Mesendoderm (in vitro differentiated cells): ENCODE data around the gene BIN1.

Experiments used
- DNase-seq: peaks from one replicate; pipeline ENCODE4 v3.0.0; 2013
- H2AK5ac ChIP-seq: 2 replicates; pipeline ENCODE4 v1.6.1; 2013; ENCODE audit warnings: low read length, inconsistent platforms
- H2BK120ac ChIP-seq: 2 replicates; pipeline ENCODE4 v1.6.1; 2013; ENCODE audit warnings: low read depth, mild to moderate bottlenecking, low read length, moderate library complexity, mixed read lengths
- H2BK15ac ChIP-seq: replicated peaks from 2 replicates; pipeline ENCODE4 v1.6.1; 2013; ENCODE audit warnings: low read depth, mild to moderate bottlenecking, moderate library complexity
- H2BK5ac ChIP-seq: 2 replicates; pipeline ENCODE4 v1.6.1; 2013; ENCODE audit warnings: low read length, inconsistent platforms
- H3K18ac ChIP-seq: 2 replicates; pipeline ENCODE4 v1.6.1; 2013; ENCODE audit warnings: mild to moderate bottlenecking, low read length, mixed read lengths
- H3K23ac ChIP-seq: one replicate; pipeline ENCODE4 v1.6.1; 2013; ENCODE audit warnings: low read length
- H3K27ac ChIP-seq: 2 replicates; pipeline ENCODE4 v1.5.1; 2013; ENCODE audit warnings: low read depth, mild to moderate bottlenecking, inconsistent platforms, low read length, moderate library complexity
- H3K27me3 ChIP-seq: 2 replicates; pipeline ENCODE4 v1.6.1; 2013; ENCODE audit warnings: low read length, control low read depth, mild to moderate bottlenecking, inconsistent platforms; ENCODE audit not compliant: insufficient read depth, poor library complexity
- H3K36me3 ChIP-seq: 2 replicates; pipeline ENCODE4 v1.6.1; 2013; ENCODE audit warnings: low read length, inconsistent platforms; ENCODE audit not compliant: control insufficient read depth, insufficient read depth
- H3K4ac ChIP-seq: one replicate; pipeline ENCODE4 v1.6.1; 2013; ENCODE audit warnings: low read depth, mild to moderate bottlenecking, low read length, moderate library complexity
- H3K4me1 ChIP-seq: 2 replicates; pipeline ENCODE4 v1.6.1; 2013; ENCODE audit warnings: low read depth, low read length, inconsistent platforms; ENCODE audit not compliant: control insufficient read depth
- H3K4me2 ChIP-seq: 2 replicates; pipeline ENCODE4 v1.6.1; 2013; ENCODE audit warnings: low read length
- H3K4me3 ChIP-seq: 2 replicates; pipeline ENCODE4 v1.5.1; 2013; ENCODE audit warnings: mild to moderate bottlenecking, low read length
- H3K56ac ChIP-seq: one replicate; pipeline ENCODE4 v1.6.1; 2013; ENCODE audit warnings: low read length
- H3K79me1 ChIP-seq: 2 replicates; pipeline ENCODE4 v1.6.1; 2013; ENCODE audit warnings: low read length, inconsistent platforms
- H3K79me2 ChIP-seq: 2 replicates; pipeline ENCODE4 v1.6.1; 2013; ENCODE audit warnings: mild to moderate bottlenecking, low read length; ENCODE audit not compliant: control insufficient read depth, insufficient read depth
- H3K9ac ChIP-seq: 2 replicates; pipeline ENCODE4 v1.6.1; 2013; ENCODE audit warnings: low read length, inconsistent platforms
- H4K5ac ChIP-seq: one replicate; pipeline ENCODE4 v1.6.1; 2013; ENCODE audit warnings: low read length
- H4K8ac ChIP-seq: one replicate; pipeline ENCODE4 v1.6.1; 2013; ENCODE audit warnings: low read depth, mild to moderate bottlenecking, control low read depth, low read length, moderate library complexity
- WGBS: extraction: QIAGEN DNeasy Blood & Tissue Kit; methylation state at CpG from one replicate; pipeline ENCODE4 v1.1.7; 2013; ENCODE audit warnings: low lambda C conversion rate, missing lambda C conversion rate; ENCODE audit not compliant: insufficient coverage; ENCODE audit errors: extremely low coverage; 5-methylcytosine and 5-hydroxymethylcytosine counted together

BIN1 gene

DNA sequence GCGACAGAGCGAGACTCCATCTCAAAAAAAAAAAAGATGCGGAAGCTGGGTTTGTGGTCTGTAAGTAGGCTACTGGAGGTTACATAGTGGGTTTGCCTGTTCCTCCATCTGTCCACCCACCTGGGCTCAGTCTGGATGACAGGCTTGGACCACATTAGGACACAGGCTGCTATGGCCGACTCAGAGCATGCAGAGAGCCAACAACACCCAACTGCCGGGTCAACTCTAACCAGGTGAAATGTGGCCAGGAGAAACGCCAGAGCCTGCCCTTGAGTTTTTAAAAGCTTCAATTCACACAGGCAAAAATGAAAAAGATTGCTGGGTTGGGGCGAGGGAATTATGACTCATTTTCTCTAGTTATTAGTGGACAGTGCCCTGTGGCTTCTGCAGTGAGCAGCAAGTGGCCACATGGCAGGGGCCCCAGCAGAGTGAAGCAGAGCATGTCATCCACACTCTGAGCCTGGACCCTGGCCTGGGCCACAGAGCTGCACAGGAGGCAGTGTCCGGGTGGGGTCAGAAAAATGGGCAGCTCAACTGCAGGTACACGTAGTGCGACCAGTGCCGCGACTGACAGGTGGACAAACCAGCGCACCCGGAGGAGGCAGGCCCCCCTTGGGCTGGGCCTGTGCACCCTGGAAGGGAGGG is 67.4 kb downstream of the BIN1 start:
- H3K4me3 ChIP-seq: no peak overlapping the region
- H3K9ac ChIP-seq: no peak overlapping the region
- H3K27me3 ChIP-seq: no peaks in the 10 kb centered on the region
- no peak overlapping the region for H3K56ac ChIP-seq
- no peak overlapping the region for H2AK5ac ChIP-seq
- H3K4ac ChIP-seq: no peak overlapping the region
- WGBS: no CpG with 5 or more reads among the region's 14 CpGs
- DNase-seq: no peak
- H3K79me1 ChIP-seq: no peaks in the 10 kb centered on the region
- H4K8ac ChIP-seq: no peak overlapping the region
- H3K79me2 ChIP-seq: no peaks in the 10 kb centered on the region
- no peak overlapping the region for H4K5ac ChIP-seq
- H2BK120ac ChIP-seq: no peak overlapping the region
- H3K4me2 ChIP-seq: no peak overlapping the region
- H3K36me3 ChIP-seq: no peaks in the 10 kb centered on the region
- H2BK5ac ChIP-seq: no peak overlapping the region
- no peak overlapping the region for H2BK15ac ChIP-seq
- H3K18ac ChIP-seq: no peak overlapping the region
- no peaks in the 10 kb centered on the region for H3K4me1 ChIP-seq
- no peak overlapping the region for H3K27ac ChIP-seq
- no peak overlapping the region for H3K23ac ChIP-seq

DNA sequence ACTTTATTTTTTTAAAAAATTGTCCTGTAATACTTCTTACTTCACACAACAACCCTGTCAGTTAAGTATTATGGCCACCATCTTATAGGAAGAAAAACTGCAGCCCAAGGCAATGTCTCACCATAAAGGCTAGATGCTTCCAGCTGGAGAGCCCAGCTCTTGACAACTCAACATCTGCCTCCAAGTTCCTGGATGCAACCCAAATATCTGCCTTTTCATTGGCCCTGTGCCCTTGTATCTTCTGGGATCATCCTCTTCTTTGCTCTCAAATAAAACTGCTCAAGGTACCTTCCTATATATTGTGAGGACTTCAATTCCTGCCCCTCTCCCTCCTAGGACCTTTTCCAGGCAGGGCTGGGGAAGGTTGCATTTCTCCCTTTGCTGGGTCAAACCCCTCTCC is 69.5 kb downstream of the BIN1 start:
- Histone ChIP-seq H2BK15ac (no peak overlapping the region), H3K27me3 (no peaks in the 10 kb centered on the region), H3K9ac (no peak overlapping the region), H2BK5ac (no peak overlapping the region), H3K4me3 (no peak overlapping the region), H2BK120ac (no peak overlapping the region), H3K79me2 (no peaks in the 10 kb centered on the region), H3K18ac (no peak overlapping the region), H3K23ac (no peak overlapping the region), H3K4me1 (no peaks in the 10 kb centered on the region), H4K8ac (no peak overlapping the region), H3K36me3 (no peaks in the 10 kb centered on the region), H3K4me2 (no peak overlapping the region), H2AK5ac (no peak overlapping the region), H3K27ac (no peak overlapping the region), H3K79me1 (no peaks in the 10 kb centered on the region), H3K4ac (no peak overlapping the region), H4K5ac (no peak overlapping the region), H3K56ac (no peak overlapping the region)
- no peak for DNase-seq

DNA sequence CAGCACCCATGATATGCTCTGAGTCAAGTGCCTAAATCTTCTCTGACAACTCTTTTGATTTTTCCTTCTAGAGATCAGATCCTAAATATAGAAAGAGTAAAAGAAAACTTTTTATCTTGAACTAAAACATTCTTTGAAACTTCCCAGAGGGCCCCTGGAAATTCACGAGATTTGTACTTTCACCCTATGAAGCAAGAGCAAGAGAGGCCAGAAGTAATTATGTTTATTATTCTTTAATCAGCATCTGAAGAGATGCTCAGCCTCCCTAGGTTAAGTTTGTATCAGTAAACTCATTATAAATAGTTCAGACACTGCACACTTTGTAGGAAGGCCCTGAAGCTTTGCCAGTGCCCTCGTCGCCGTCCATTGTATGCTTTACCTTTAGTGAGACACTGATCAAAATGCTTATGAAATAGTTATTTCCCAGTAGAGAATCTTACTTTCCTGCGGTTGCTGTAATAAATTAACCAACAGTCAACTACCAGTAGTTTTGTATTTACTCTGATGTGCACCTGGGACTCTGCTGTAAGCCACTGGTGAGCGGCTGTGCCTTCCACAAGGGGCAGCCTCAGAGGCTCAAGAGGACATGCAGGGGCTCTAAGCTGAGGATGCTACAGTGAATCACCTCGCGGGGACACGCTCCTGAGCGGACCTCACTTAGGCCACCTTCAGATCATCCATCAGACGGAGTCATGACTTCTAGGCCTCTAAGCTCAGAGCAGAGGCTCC is 71.9 kb downstream of the BIN1 start:
- Histone ChIP-seq H3K36me3 (no peaks in the 10 kb centered on the region), H3K4me2 (no peak overlapping the region), H3K4ac (no peak overlapping the region), H3K79me1 (no peaks in the 10 kb centered on the region), H2BK120ac (no peak overlapping the region), H2AK5ac (no peak overlapping the region), H4K5ac (no peak overlapping the region), H3K27ac (no peak overlapping the region), H3K27me3 (no peaks in the 10 kb centered on the region), H2BK5ac (no peak overlapping the region), H3K4me1 (no peaks in the 10 kb centered on the region), H3K56ac (no peak overlapping the region), H4K8ac (no peak overlapping the region), H3K18ac (no peak overlapping the region), H3K23ac (no peak overlapping the region), H3K79me2 (no peaks in the 10 kb centered on the region), H3K4me3 (no peak overlapping the region), H3K9ac (no peak overlapping the region), H2BK15ac (no peak overlapping the region)
- DNase-seq: no peak
- no CpG with 5 or more reads among the region's 11 CpGs for WGBS

DNA sequence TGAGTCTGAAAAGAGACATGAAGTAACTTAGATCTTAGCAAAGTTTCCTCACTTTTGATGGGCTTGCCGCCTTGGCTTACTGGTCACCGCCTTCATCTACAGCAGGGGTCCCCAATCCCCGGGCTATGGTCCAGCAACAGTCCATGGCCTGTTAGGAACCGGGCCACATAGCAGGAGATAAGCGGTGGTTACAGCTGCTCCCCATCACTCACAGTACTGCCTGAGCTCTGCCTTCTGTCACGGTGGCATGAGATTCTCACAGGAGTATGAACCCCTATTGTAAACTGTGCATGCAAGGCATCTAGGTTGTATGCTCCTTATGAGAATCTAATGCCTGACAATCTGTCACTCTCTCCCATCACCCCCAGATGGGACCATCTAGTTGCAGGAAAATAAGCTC is 72.9 kb downstream of the BIN1 start:
- Histone ChIP-seq H2AK5ac (no peak overlapping the region), H3K56ac (no peak overlapping the region), H3K79me1 (no peaks in the 10 kb centered on the region), H2BK5ac (no peak overlapping the region), H3K4me1 (no peaks in the 10 kb centered on the region), H3K27ac (no peak overlapping the region), H3K9ac (no peak overlapping the region), H3K4me3 (no peak overlapping the region), H3K27me3 (no peaks in the 10 kb centered on the region), H3K79me2 (no peaks in the 10 kb centered on the region), H3K4me2 (no peak overlapping the region), H3K36me3 (no peaks in the 10 kb centered on the region), H3K23ac (no peak overlapping the region), H4K8ac (no peak overlapping the region), H2BK120ac (no peak overlapping the region), H4K5ac (no peak overlapping the region), H3K18ac (no peak overlapping the region), H3K4ac (no peak overlapping the region), H2BK15ac (no peak overlapping the region)
- no CpG with 5 or more reads among the region's 6 CpGs for WGBS
- DNase-seq: no peak

DNA sequence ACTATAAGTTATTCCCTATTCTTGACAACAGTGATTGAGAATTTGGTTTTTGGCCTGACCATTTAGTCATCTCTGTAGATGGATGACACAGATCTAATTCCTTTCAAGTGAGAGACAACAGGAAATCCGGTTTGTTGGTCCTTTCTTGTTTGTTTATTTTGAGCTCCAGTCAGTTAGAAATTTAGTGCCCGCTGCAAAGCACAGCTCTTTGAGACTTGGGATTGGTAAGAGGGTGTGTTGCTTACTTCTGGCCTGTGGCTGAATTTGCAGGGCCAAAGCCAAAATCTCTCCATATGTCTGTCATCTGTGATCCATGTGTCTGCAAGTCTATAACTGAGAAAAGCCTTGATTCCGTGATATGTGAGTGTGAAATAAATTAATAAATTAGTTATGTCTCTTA is 74.3 kb downstream of the BIN1 start:
- no peak overlapping the region for H4K8ac ChIP-seq
- no peak overlapping the region for H3K18ac ChIP-seq
- H3K4me3 ChIP-seq: no peak overlapping the region
- H3K56ac ChIP-seq: no peak overlapping the region
- DNase-seq: no peak
- no peak overlapping the region for H2AK5ac ChIP-seq
- H3K27ac ChIP-seq: no peak overlapping the region
- no peak overlapping the region for H3K9ac ChIP-seq
- H3K79me2 ChIP-seq: no peaks in the 10 kb centered on the region
- H2BK5ac ChIP-seq: no peak overlapping the region
- no peaks in the 10 kb centered on the region for H3K79me1 ChIP-seq
- no peaks in the 10 kb centered on the region for H3K27me3 ChIP-seq
- H2BK120ac ChIP-seq: no peak overlapping the region
- H3K4me2 ChIP-seq: no peak overlapping the region
- H3K23ac ChIP-seq: no peak overlapping the region
- no peak overlapping the region for H4K5ac ChIP-seq
- no CpG with 5 or more reads among the region's 3 CpGs for WGBS
- H3K4me1 ChIP-seq: no peaks in the 10 kb centered on the region
- no peak overlapping the region for H2BK15ac ChIP-seq
- H3K4ac ChIP-seq: no peak overlapping the region
- H3K36me3 ChIP-seq: no peaks in the 10 kb centered on the region
